HG03139 (cell line): Measurements from ENCODE around the gene PFKFB1.

ENCODE experiments used
- ATAC-seq: cut with Tn5 transposase; IDR thresholded peaks from one replicate; pipeline ENCODE4 v1.9.1; 2021; ENCODE audit not compliant: unreplicated experiment

PFKFB1 gene

GRCh38 chrX:54994099-54994498 is at the start of gene PFKFB1:
Gene PFKFB1, minus strand, starts transcription at chrX:54994188. Its CDS starts 181 bp downstream, at chrX:54994007.
- no peak for ATAC-seq

- no peak for ATAC-seq
These were observed 47.5 kb upstream of the PFKFB1 start for GRCh38 chrX:55041514-55041913.

GRCh38 chrX:55039471-55039870 is 45.5 kb upstream of the PFKFB1 start:
- ATAC-seq, result no peak

- no peak for ATAC-seq
These were observed 39.4 kb upstream of the PFKFB1 start for GRCh38 chrX:55033429-55033828.

GRCh38 chrX:55030271-55031205 is 36.5 kb upstream of the PFKFB1 start, which contains the start of gene ALAS2:
Gene ALAS2, minus strand, starts transcription at chrX:55030977. Its CDS starts 4,977 bp downstream, at chrX:55026000.
- no peak for ATAC-seq

DNA sequence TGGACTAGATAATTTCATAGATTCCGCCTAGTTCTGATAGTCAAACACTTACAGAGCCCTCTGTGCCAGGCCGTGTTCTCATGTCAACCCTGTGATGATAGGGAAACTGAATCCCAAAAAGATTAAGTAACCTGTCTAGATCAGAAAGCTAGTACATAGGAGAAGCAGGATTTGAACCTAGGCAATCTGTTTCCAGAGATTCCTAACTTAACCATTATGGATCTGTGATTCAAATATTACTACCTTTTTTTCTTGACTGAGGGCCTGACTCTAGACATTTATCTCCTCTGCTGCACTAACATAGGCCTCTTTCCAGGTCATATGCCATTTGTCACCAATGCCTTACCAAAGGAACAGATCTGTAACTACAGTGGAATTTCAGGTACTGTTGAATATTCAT is 35.3 kb upstream of the PFKFB1 start:
- no peak for ATAC-seq

DNA sequence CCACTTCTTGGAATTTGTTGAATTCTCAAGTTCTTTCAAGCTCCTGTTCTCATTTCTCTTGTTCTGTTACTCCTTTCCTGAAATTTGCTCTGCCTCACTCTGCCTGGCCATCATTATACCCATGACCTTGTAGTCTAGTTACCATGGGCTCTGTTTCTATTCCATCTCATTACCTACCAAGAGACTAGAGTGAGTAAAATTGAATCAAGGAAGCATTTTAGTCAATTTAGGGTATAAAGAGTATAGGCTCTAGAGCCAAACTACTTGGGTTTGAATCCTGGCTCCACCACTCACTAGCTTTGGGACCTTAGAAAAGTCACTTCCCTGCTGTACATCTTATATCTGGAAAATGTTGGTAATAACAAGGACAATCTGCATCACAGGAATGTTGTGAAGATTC is 34.6 kb upstream of the PFKFB1 start:
- no peak for ATAC-seq

- no peak for ATAC-seq
These were observed 34.1 kb upstream of the PFKFB1 start for GRCh38 chrX:55028040-55028439.

DNA sequence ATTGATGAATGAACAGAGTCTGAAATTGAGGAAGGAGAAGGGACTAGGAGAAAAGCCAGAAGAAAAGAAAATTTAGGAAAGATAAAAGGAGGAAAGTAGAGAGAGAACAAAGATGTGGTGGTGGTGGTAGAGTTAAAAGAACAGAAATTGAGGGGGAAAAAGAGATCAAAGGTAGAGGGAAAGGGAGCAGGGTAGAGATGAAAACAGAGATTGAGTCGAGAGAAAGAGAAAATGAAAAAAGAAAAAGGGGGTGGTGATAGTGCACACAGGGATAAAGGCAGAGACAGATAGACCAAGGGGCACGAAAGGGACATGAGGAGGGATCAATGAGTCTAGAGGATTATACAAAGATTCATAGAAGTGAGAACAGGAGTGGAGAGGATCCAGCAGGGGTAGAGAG is 32.9 kb upstream of the PFKFB1 start:
- no peak for ATAC-seq

DNA sequence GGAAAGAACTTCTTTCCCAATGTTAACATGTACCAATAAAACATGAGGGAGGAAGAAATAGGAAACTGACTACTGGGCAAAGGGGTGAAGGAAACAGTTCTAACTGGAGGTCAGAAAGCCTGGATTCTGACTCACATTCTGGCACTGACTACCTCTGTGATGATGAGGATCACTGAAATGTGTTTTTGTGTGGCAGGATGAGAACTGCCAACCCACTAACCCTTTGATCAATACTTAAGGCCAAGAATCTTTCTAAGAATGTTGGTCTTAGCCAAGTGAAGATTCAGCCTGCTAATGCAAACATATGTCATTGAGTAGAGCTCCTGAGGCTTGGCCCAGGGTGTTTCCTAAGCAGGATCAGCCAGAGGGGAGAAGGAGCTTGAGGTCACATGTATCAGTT is 32.2 kb upstream of the PFKFB1 start:
- no peak for ATAC-seq

DNA sequence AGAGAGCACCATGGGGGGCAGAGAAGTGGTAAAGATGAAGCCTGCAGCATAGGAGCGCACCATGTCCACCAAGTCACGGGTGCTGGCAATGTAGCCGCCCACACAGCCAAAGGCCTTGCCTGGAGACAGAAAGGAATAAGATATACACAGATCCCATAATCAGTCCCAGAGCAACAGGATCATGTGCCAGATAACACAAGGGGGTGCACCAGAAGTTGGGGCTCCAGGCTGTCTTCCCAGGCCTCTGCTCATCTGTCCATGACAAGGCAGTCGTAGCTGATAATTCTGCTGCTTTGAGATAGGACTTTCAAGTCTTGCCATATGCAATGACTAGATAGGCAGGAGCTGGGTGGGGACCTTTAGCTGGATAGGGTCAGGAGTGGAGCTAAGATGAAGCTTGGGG is 20.9 kb upstream of the PFKFB1 start:
- no peak for ATAC-seq

DNA sequence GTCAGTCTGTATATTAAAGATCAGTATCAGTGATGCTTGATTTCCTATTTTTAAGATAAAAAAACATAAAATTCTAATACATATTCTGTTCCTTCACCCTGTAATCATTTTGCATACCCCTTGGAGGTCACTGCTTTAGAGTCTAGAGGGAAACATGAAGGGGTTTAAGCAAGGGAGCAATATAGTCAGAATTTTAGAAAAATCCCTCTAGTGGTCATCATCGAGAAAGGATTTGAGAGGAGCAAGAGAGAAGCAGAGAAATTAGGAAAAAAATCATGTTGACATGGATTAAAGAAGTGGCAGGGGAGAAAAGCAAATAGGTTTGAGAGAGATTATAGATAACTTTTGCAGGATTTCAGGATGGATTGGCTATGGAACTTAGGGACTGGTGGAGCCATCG is 17.3 kb upstream of the PFKFB1 start:
- no peak for ATAC-seq

DNA sequence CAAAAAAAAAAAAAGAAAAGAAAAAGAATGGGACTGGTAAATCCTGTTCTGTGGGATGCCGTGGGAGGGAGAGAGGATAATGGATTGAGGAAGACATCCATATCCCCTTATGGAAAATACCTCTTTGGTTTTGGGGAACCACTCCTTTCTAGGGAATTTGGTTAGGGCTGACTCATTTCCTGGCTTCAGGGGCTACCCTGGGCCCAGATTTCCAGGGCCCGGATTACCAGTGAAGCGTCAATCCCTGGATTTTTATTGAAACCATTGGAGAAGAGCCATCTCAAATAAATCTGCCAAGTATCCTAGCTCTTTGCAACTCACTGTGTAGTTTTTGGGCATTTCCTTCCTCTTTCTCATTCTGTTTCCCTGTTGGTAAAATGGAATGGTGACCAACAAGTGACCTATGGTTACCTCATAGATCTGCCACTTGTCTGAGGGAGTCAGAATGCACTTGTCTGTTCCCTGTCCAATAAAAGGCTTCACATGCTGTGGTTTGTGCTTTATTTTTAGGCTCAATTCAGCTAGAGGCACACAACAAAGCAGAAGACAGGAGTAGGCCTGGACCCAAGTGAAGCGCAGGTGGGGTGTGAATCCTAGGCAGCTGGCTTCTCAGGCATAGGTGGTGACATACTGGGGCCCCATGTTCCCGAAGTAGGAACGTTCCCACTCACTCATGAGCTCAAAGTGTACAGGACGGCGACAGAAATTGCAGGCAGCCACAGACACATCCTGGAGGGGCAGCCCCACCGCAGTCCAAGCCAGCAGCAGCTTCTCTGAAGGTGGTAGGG is 14.8 kb upstream of the PFKFB1 start:
- no peak for ATAC-seq

DNA sequence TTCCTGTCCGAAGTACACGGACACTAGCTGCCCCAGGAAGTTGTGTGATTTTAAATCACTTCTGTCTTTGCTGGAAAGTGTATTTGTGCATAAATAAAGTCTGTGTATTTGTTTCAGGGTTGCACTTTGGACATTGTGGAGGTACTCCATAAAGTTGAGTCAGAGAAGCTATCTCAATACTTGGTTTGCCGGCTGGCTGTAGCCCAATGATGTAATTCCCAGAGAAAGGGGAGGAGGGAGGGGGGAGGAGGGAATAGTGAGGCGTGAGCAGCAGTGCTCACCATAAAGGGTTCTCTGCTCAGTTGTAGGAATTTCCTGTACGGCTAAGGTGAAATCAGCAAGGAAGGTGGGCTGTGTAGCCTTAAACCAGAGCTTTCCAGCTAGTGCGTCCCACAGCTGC is 13.7 kb upstream of the PFKFB1 start:
- ATAC-seq, result no peak

GRCh38 chrX:55006827-55007621 is 13.0 kb upstream of the PFKFB1 start:
- ATAC-seq, result no peak

- no peak for ATAC-seq
These were observed 11.3 kb upstream of the PFKFB1 start for GRCh38 chrX:55005256-55005655.

DNA sequence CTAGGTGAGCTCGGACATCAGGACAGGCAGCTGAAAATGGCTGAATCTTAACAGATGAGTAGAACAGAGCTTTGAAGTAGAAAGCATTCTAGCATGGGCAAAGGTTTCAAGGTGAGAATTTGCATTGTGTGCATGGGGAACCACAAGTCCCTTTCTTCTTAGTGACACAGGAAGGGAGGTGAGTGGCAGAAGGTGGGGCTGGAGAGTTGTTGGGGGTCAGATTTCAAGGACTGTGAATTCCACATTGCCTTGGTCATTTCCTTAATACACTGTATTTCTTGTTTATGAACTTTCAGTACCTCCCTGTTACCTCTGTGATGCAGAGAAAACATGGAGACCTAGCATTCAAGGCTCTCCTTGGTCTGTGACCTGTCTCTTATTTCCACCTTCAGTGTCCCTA is 10.2 kb upstream of the PFKFB1 start:
- ATAC-seq, result no peak

GRCh38 chrX:54999717-55000598 is 6.0 kb upstream of the PFKFB1 start, which contains the start of gene APEX2:
Gene APEX2, plus strand, starts transcription at chrX:55000363. Its CDS starts 60 bp downstream, at chrX:55000423.
- ATAC-seq, result peak; percentile 87

- ATAC-seq, result no peak
These were observed 1.6 kb upstream of the PFKFB1 start for GRCh38 chrX:54995621-54996020.
